Measurements from ENCODE around the gene CYP2J2.
"Not testable (repeated sequence)": the region's sequence is repeated elsewhere in the genome, so short reads cannot be mapped to it uniquely, and the experiment has no call there.

CYP2J2 gene, protein sequence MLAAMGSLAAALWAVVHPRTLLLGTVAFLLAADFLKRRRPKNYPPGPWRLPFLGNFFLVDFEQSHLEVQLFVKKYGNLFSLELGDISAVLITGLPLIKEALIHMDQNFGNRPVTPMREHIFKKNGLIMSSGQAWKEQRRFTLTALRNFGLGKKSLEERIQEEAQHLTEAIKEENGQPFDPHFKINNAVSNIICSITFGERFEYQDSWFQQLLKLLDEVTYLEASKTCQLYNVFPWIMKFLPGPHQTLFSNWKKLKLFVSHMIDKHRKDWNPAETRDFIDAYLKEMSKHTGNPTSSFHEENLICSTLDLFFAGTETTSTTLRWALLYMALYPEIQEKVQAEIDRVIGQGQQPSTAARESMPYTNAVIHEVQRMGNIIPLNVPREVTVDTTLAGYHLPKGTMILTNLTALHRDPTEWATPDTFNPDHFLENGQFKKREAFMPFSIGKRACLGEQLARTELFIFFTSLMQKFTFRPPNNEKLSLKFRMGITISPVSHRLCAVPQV

DNA sequence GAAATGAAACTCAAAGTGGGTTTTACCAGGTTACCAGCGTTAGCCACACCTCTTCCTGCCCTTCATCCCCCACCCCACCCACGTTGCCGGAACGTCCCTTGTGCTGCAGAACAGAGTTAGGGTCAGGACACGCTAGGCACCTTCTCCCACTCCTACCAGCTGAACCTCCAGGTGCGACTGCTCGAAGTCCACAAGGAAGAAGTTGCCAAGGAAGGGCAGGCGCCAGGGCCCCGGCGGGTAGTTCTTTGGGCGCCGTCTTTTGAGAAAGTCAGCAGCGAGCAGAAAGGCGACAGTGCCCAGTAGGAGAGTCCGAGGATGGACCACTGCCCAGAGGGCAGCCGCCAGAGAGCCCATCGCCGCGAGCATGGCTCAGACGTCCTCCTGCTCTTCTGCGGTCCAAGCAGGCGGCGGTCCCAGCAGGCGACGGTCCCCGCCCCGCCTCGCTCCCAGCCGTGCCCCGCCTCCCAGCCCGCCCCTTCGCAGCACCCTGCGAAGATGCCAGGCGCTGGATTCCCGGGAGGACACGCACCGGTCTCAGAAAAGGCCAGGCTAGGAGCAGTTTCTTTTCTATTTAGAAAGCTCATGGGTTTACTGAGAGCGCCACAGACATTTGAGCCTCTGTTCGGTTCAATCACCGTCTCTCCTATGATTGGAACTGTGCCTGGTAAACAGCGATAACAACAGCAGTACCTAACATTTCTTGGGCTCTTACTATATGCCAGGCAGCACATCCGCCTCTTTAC is at the start of gene CYP2J2:
Gene CYP2J2 (minus strand): TSS at position 393 of the 743 bp plus-strand sequence. CDS start 27 bp downstream, at position 366.
- in situ Hi-C loops (cut with MboI; ENCODE audit: low pct_unique_long_range_greater_than_20kb, low sequenced_read_pairs), result no loop called here
- DNase-seq, result no peak

DNA sequence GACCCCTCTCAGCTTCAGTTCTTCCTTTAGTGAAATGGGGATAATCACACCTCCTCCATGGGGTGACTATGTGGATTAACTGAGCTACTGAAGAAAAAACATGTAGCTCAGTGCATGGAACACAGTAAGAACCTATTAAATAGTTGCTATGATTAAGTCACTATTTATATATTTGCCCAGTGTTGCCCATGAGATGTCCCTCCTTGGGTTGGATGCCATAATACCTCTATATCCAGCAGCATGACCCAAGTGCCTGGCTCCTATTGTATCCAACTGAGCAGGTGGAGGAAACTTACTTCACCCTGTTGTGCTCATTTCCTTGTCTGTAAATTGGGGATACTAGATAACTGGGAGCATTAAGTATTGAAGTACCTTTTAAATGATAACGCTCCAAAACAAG is 47.1 kb upstream of the CYP2J2 start:
- in situ Hi-C loops (cut with MboI; ENCODE audit: low pct_unique_long_range_greater_than_20kb, low sequenced_read_pairs), result no loop called here
- no peak for DNase-seq

DNA sequence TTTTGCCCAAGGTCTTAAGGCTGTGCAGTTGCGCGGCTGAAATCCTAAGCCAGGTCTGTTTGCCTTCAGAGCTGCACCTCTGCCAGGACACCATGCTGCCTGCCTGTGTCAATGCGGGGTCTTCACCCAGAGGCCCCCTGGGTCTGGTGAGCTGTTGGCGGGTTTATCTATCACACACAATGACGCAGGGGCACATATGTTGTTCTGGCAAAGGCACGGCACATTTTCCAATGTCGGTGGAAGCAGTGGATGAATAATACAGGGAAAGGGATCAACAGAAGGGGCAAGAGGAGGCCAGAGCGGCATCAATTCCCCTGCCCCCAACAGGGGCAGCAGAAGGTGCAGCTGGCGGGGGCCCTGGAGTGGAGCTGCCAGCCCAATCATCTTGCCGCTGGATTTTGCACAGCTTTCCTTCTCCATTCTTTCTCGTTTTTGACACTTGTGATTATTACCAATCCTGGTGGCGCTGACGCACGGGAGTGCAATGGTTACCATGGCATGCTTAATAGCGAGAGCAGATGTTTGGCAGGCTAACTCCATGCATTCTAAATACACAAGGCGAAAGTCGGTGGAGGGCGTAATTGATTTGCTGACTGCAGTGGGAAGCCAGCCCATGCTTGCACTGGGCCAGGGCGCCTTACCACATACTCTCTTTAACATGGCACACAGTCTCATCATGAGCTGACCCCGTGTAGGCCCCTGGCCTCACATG is 45.8 kb upstream of the CYP2J2 start:
- in situ Hi-C loops (cut with MboI; ENCODE audit: low pct_unique_long_range_greater_than_20kb, low sequenced_read_pairs), result no loop called here
- DNase-seq, result no peak

DNA sequence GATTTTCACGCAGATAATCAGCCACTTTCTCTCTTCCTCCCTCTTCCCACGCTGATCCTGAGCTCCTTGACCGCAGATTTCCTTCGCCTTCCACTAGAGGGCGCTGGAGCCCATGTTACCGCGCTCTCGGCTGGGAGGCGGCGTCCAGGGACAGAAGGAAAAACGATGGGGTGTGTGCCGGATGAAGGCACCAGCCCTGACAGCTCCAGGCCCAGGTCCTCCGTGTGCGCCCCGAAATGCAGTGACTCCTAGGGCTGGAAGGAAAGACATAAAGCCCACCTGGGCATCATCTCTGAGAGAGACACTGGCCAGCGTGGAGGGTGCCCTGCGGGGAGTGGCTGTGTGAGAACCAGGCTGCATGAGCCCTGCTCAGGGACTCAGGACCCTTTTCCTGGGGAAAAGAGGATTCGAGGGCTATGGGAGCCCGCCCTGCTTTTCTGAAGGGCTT is 44.9 kb upstream of the CYP2J2 start:
- DNase-seq, result peak; percentile 69
- in situ Hi-C loops (cut with MboI; ENCODE audit: low pct_unique_long_range_greater_than_20kb, low sequenced_read_pairs), result no loop called here

DNA sequence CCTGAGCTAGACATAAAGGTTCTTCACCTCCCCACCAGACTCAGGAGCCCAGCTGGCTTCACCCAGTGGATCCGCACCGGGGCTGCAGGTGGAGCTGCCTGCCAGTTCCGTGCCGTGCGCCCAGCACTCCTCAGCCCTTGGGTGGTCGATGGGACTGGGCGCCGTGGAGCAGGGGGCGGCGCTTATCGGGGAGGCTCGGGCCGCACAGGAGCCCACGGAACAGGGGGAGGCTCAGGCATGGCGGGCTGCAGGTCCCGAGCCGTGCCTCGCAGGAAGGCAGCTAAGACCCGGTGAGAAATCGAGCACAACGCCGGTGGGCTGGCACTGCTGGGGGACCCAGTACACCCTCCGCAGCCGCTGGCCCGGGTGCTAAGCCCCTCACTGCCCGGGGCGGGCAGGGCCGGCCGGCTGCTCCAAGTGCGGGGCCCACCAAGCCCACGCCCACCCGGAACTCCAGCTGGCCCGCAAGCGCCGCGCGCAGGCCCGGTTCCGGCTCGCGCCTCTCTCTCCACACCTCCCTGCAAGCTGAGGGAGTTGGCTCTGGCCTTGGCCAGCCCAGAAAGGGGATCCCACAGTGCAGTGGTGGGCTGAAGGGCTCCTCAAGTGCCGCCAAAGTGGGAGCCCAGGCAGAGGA is 43.1 kb upstream of the CYP2J2 start:
- in situ Hi-C loops (cut with MboI; ENCODE audit: low pct_unique_long_range_greater_than_20kb, low sequenced_read_pairs); DNase-seq: not testable (repeated sequence)

DNA sequence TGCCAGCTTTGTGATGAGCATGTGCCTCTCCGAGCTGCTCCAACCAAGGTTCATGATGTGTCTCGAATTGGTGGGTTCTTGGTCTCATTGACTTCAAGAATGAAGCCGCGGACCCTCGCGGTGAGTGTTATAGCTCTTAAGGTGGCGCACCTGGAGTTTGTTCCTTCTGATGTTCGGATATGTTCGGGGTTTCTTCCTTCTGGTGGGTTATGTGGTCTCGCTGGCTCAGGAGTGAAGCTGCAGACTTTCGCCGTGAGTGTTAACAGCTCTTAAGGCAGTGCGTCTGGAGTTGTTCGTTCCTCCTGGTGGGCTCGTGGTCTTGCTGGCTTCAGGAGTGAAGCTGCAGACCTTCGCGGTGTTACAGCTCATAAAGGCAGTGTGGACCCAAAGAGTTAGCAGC is 42.2 kb upstream of the CYP2J2 start:
- in situ Hi-C loops (cut with MboI; ENCODE audit: low pct_unique_long_range_greater_than_20kb, low sequenced_read_pairs); DNase-seq: not testable (repeated sequence)

DNA sequence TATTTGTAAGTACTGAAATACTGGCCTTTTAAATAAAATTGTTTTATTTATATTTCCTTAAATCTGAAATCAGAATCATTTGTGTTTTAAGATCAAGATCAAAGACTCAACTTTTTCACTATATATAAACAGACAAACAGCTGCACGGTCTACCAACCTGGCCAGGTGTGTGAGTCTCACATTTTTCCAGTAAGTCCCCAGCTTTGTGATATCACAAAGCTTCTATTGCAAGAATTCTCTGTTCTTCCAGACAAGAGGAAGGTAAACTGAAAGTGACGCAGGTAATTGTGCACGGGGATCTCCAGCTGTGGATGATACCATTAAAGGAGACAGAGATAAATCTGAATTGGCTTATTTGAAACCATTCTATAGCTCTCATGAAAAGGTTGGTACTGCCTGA is 41.2 kb upstream of the CYP2J2 start:
- in situ Hi-C loops (cut with MboI; ENCODE audit: low pct_unique_long_range_greater_than_20kb, low sequenced_read_pairs), result no loop called here
- DNase-seq, result no peak

DNA sequence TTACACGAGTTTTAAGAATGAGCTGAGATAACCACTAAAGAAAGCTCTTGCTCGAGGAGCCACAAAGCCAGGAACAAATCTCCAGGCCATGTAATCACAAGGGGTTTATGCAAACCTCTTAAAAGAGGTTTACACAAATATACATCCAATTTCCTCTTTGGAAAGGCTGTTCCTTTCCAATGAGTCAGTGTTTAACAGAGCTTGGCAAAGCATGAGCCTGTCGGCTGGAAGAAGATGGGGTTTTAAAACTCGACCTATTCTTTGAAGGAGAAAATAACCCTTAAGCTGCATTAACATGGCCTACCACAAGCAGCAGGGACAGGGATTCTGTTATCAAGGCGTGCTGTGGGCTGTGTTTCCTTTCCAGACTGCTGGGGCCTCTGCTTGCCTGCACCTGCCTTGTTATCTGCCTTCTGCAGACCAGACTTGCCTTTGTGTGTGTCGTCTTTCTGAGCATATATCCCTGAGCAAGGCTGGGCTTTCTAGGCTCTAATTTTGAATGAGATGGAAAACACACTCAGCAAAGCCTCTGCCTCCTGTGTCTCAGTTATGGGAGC is 40.6 kb upstream of the CYP2J2 start:
- no peak for DNase-seq
- in situ Hi-C loops (cut with MboI; ENCODE audit: low pct_unique_long_range_greater_than_20kb, low sequenced_read_pairs), result no loop called here

DNA sequence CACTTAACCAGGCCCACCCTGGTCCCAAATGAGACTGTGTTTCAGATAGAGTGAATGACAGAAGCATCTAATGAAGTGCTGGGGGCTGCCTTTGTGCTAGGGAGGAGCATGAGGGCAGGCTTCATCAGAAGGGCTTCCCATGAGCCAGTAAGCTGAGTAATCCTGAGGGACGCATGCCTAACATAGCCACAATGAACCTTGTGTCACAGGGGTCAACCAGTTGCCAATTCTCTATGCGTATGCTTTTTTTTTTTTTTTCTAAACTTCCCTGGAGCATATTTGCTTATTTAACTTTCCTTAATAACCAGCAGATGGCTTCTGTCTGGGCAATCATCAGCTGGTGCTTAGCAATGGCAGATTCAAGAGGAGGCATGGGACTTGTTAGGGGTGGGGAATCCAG is 25.5 kb upstream of the CYP2J2 start:
- DNase-seq, result no peak
- in situ Hi-C loops (cut with MboI; ENCODE audit: low pct_unique_long_range_greater_than_20kb, low sequenced_read_pairs), result no loop called here

DNA sequence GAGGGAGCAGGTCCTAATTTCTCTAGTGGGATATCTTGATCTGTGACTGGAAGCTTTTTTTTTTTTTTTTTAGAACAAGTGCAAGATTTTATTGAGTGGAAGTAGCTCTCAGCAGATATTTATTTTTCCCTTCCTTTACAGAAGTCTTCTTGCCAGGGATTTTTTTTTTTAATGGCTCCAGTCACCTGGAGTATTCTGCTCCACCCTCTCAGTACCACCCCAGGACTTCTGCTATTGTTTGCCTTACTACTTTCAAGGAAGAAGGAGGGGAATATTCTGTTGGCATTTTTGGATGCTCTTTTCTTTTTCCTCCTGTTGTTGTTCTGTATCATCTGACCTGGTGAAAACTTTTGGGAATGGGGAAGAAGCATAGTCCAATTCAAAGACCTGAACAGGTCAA is 23.1 kb upstream of the CYP2J2 start:
- no peak for DNase-seq
- in situ Hi-C loops (cut with MboI; ENCODE audit: low pct_unique_long_range_greater_than_20kb, low sequenced_read_pairs), result no loop called here

DNA sequence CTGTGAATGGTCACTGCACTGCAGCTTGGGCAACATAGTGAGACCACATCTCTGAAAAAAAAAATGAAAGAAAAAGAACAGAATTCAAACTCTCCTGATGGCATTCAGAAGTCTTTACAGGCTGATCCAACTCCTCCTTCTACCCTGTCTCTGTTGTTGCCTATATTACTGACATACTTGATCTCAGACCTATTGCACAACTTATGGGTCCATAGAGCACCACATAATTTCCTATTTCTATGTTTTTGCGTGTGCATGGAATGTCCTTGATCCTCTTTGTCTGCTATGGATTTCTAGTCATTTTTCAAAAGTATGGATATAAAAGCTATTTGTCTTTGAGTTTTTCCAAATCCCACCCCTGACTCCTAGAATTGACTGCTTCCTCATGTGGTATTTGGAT is 22.4 kb upstream of the CYP2J2 start:
- in situ Hi-C loops (cut with MboI; ENCODE audit: low pct_unique_long_range_greater_than_20kb, low sequenced_read_pairs), result no loop called here
- no peak for DNase-seq

DNA sequence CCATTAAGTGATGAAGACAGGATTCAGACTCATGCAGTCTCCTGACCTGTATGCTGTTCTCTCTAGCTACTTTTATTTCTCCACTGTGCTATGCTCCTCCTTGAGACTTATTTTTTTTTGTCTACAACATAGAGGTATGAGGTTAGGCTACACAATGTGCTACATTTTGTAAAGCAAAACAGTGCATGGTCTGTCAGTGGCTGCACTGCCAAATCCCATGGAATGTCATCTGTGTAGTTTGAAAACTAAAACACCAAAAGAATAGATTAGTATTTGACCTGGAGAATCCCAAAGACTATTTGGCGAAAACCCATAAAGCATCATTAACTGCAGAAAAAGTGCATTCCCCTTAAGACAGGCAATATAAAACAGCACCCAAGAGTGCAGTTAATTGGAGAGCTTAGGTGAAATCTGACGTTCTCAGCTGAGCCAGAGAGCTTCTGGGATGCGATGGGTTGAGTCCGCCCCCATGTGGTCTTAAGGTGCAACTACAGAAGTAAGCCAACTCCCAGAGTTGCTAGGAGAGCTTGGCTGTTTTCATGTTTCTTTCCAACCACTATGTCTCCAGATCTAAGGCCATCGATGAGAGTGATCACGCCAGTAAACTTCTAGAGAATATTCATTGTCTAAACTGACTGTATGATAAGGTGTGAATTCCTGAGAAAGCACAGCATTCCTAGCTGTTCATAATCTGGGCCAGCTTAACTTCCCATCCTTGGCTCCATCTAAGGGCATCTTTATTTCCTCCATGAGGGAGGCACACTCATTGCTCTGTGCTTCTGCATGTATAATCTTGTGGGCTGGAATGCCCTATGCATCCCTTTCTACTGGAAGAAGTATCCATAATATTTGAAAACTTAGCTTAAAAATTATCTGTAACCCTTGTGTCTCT is 20.7 kb upstream of the CYP2J2 start:
- peak; percentile 54 for DNase-seq
- in situ Hi-C loops (cut with MboI; ENCODE audit: low pct_unique_long_range_greater_than_20kb, low sequenced_read_pairs), result no loop called here

DNA sequence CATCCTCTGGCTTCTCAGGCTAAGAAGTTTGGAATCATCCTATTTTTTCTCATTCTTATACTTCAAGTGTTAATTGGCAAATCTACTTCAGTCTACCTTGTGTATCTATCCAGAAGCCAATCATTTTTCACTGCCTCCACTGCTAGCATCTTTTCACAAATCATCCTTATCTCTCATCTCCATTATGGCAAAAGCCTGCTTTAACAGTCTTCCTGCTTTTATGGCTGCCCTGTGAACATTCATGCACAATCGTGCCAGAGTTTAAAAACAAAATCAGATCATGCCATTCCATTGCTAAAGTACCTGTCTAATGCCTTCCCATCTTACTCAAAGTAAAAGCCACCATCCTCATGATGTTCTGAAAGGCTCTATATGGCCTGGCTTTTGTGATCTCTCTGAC is 19.2 kb upstream of the CYP2J2 start:
- in situ Hi-C loops (cut with MboI; ENCODE audit: low pct_unique_long_range_greater_than_20kb, low sequenced_read_pairs), result no loop called here

DNA sequence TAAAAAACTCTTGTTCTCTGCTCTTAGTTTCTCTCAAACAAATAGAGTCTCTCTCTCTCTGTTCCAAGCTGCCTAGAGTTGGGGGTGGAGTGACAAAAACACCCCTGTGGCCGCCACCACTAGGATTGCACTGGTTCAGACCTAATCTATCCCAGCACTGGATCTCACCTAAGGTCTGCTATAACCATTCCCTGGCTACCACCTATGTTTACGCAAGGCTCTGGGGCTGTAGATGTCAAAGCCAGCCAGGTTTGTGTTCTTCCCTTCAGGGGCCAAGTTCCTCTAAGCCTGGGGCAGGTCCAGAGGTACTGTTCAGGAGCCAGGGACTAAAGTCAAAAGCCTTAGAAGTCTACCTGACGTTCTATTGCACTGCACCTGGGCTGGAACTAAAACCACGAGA is 12.8 kb upstream of the CYP2J2 start:
- no peak for DNase-seq
- in situ Hi-C loops (cut with MboI; ENCODE audit: low pct_unique_long_range_greater_than_20kb, low sequenced_read_pairs), result no loop called here

More for the DNA sequence above, 19.2 kb upstream of the CYP2J2 start:
- no peak for DNase-seq

DNA sequence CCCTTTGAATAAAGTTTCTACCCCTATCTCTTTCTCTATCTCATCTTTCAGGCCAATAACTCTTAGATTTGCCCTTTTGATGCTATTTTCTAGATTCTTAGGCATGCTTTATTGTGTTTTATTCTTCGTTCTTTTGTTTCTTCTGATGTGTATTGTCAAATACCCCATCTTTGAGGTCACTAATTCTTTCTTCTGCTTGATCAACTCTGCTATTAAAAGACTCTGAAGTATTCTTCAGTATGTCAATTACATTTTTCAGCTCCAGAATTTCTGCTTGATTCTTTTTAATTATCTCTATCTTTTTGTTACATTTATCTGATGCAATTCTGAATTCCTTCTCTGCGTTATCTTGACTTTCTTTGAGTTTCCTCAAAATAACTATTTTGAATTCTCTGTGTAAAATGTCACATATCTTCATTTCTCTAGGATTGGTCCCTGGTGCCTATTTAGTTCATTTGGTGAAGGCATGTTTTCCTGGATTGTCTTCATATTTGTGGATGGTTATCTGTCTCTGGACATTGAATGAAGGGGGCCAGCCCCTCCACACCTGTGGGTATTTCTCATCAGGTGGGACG is 11.2 kb upstream of the CYP2J2 start:
- DNase-seq, result no peak
- in situ Hi-C loops (cut with MboI; ENCODE audit: low pct_unique_long_range_greater_than_20kb, low sequenced_read_pairs), result no loop called here

DNA sequence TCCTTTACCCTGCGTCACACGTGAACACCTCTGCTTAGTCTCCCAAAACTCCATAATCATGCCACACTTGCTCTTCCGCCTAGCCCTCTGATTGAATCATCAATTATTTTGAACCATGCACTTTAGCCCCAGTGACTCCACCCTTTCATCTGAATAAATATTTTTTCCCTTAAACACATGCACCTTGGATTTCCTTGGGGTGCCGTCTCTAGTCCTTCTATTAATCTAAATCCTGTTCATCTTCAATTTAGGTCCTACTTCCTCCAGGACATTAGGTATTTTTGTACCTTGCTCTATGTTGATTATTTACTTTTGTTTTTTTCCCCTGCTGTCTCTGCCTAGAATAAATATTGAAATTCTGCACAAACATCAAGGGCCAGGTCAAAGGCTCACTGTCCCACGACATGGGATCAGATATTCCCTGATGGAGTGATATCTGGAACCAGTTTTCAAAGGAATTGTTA is 9.8 kb upstream of the CYP2J2 start:
- in situ Hi-C loops (cut with MboI; ENCODE audit: low pct_unique_long_range_greater_than_20kb, low sequenced_read_pairs), result no loop called here
- no peak for DNase-seq

DNA sequence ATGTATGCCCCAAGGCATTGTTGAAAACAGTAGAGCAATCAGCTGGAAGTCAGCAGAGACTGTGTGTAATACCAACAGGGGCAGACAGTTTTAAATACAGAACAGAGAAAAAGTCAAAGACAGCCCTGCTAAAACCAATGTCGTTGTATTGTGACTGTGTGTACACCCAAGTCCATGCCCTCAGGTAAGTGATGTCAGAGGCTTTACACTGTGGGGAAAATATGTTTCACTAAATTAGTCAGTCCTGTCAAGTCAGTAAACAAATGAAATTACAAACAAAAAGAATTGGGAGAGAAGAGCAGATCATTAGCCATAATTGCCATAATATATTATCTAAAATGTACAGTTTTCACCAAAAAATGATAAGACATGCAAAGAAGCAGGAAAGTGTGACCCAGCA is 2.4 kb upstream of the CYP2J2 start:
- in situ Hi-C loops (cut with MboI; ENCODE audit: low pct_unique_long_range_greater_than_20kb, low sequenced_read_pairs), result no loop called here
- no peak for DNase-seq

DNA sequence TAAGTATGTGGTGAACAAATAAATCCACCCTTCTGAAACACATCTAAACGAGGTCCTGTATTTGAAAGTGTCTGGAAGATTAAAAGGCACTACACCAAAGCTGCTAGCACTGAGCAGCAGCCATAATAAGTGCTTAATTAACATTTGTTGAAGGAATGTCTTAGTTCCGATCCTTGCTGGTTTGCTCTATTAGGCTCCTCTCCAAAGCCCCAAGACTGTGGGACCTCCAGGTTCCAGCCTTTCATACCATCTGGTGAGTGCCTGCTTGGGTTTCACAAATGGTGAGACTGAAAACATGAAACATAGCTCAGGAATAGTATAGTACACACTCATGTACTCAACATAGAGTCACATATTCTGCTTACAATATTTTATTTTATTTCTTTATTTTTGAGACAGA is 640 bp upstream of the CYP2J2 start:
- DNase-seq, result no peak
- in situ Hi-C loops (cut with MboI; ENCODE audit: low pct_unique_long_range_greater_than_20kb, low sequenced_read_pairs), result no loop called here
